Progenitor cell of endocrine pancreas (in vitro differentiated cells): ENCODE measurements around the gene MMS22L. TPM values are rescaled to one million over a fixed set of nuclear protein-coding genes. Genes with fewer than 3 reads are reported as not detected.

Experiments
- DNase-seq: peaks from one replicate; pipeline ENCODE4 v3.0.0; 2021; ENCODE audit warnings: low spot score; ENCODE audit not compliant: unreplicated experiment
- H3K27ac Mint-ChIP-seq: 2 replicates; pipeline ENCODE4 v1.8.0; 2021; ENCODE audit warnings: mild to moderate bottlenecking, moderate library complexity, mixed read lengths
- H3K27me3 Mint-ChIP-seq: 2 replicates; pipeline ENCODE4 v1.8.0; 2021; ENCODE audit warnings: mixed read lengths
- H3K36me3 Mint-ChIP-seq: 2 replicates; pipeline ENCODE4 v1.8.0; 2022; ENCODE audit warnings: mixed read lengths; ENCODE audit not compliant: insufficient read depth
- H3K4me1 Mint-ChIP-seq: 2 replicates; pipeline ENCODE4 v1.8.0; 2021; ENCODE audit warnings: low read depth, mixed read lengths
- H3K4me3 Mint-ChIP-seq: 2 replicates; pipeline ENCODE4 v1.8.0; 2021; ENCODE audit warnings: low read depth, mild to moderate bottlenecking, moderate library complexity, mixed read lengths
- H3K9me3 Mint-ChIP-seq: 2 replicates; pipeline ENCODE4 v1.8.0; 2021; ENCODE audit warnings: low read depth, mixed read lengths
- total RNA-seq: library from RNA; stranded (reverse); gene quantifications from 2 replicates; pipeline ENCODE4 v1.2.1, GENCODE V29; 2021
- TF ChIP-seq, protein P1 (sequence below): fragments of 200-600 bp; sonication (generic); IDR thresholded peaks from one replicate; pipeline ENCODE4 v1.5.0; 2021; ENCODE audit warnings: antibody characterized with exemption, mild to moderate bottlenecking; ENCODE audit not compliant: unreplicated experiment

The MMS22L gene
- total RNA-seq, 1 donor from 2014 or later: 20.2 TPM

DNA sequence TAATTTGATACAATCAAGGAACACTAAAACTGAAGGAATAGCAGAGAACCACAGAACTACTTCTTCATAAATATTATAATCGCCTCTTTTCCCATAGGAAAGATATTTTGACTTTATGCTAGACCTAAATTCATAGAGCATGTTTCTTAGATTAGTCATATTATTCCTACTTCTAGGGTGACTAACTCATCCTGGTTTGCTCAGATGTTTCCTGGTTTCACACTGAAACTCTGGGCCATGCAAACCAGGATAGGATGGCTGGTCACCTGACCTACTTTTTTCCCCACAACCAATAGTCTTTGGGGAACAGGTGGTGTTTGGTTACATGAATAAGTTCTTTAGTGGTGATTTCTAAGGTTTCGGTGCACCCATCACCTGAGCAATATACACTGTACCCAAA is 42.8 kb downstream of the MMS22L start:
- no peak overlapping the region for H3K27ac Mint-ChIP-seq
- no peak overlapping the region for H3K4me3 Mint-ChIP-seq
- peaks cover 43% of the 10 kb centered on the region for H3K36me3 Mint-ChIP-seq
- DNase-seq: no peak
- H3K9me3 Mint-ChIP-seq: peaks cover 19% of the 10 kb centered on the region
- H3K27me3 Mint-ChIP-seq: no peaks in the 10 kb centered on the region
- TF ChIP-seq, protein P1, sequence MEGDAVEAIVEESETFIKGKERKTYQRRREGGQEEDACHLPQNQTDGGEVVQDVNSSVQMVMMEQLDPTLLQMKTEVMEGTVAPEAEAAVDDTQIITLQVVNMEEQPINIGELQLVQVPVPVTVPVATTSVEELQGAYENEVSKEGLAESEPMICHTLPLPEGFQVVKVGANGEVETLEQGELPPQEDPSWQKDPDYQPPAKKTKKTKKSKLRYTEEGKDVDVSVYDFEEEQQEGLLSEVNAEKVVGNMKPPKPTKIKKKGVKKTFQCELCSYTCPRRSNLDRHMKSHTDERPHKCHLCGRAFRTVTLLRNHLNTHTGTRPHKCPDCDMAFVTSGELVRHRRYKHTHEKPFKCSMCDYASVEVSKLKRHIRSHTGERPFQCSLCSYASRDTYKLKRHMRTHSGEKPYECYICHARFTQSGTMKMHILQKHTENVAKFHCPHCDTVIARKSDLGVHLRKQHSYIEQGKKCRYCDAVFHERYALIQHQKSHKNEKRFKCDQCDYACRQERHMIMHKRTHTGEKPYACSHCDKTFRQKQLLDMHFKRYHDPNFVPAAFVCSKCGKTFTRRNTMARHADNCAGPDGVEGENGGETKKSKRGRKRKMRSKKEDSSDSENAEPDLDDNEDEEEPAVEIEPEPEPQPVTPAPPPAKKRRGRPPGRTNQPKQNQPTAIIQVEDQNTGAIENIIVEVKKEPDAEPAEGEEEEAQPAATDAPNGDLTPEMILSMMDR: no peak
- no peaks in the 10 kb centered on the region for H3K4me1 Mint-ChIP-seq

DNA sequence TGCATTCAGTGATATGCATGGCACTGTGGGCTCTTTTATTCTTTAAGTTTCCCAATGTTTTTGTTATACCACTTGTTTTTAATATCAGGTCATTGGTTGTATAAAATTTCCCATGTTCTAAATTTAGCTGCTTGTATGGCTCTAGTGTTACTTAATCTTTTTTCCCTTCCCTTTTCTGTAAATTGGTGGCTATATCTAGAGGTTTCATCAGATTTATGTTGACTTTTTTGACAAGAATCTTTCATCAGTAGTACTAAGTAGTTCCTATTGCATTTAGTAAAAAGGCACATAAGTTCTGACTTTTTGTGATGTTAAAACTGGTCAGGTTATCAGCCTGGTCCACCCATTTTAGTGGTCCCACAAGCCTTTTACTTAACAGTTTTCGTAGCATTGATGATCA is 51.1 kb downstream of the MMS22L start:
- TF ChIP-seq, protein P1: no peak
- no peak for DNase-seq
- H3K4me3 Mint-ChIP-seq: no peak overlapping the region
- H3K9me3 Mint-ChIP-seq: peaks cover 5% of the 10 kb centered on the region
- no peak overlapping the region for H3K27ac Mint-ChIP-seq
- H3K36me3 Mint-ChIP-seq: peaks cover 13% of the 10 kb centered on the region
- no peaks in the 10 kb centered on the region for H3K4me1 Mint-ChIP-seq
- no peaks in the 10 kb centered on the region for H3K27me3 Mint-ChIP-seq

DNA sequence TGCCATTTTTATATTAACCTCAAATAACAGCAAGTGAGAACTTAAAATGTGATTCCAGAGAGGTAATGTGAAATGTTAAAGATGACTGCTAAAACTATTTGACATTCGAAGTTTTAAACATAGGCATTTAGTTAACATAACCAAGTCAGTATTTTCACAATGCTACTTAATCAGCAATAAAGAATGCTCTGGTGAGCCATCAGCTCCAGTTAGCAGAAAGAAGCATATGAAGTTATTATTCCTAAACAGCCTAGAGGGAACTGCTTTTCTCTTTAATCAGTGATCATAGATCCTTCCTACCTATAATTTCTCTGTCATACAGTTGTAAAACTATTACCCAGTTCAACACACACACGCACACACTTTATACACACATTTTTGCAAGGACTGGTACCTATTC is 60.1 kb downstream of the MMS22L start:
- Mint-ChIP-seq H3K4me3 (no peak overlapping the region), H3K9me3 (no peaks in the 10 kb centered on the region), H3K36me3 (peaks cover 2% of the 10 kb centered on the region), H3K27me3 (no peaks in the 10 kb centered on the region), H3K27ac (no peak overlapping the region), H3K4me1 (no peaks in the 10 kb centered on the region)
- DNase-seq: no peak
- TF ChIP-seq, protein P1: no peak

DNA sequence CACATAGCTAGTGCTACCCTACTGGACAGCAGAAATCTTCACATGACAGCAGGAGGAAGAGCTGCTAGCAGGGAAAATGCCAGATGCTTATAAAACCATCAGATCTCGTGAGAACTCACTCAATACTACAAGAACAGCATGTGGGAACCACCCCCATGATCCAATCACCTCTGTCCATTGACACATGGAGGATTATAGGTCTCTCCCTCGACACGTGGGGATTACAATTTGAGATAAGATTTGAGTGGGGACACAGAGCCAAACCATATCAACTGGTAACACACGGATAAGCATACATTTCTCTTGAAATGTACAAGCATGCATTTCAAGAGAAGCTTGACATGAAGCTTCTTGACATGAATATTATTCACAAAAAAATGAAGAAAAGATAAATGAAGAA is 64.1 kb downstream of the MMS22L start:
- peaks cover 3% of the 10 kb centered on the region for H3K4me1 Mint-ChIP-seq
- DNase-seq: no peak
- H3K27ac Mint-ChIP-seq: no peak overlapping the region
- TF ChIP-seq, protein P1: no peak
- H3K27me3 Mint-ChIP-seq: no peaks in the 10 kb centered on the region
- H3K36me3 Mint-ChIP-seq: no peaks in the 10 kb centered on the region
- H3K4me3 Mint-ChIP-seq: no peak overlapping the region
- H3K9me3 Mint-ChIP-seq: no peaks in the 10 kb centered on the region

DNA sequence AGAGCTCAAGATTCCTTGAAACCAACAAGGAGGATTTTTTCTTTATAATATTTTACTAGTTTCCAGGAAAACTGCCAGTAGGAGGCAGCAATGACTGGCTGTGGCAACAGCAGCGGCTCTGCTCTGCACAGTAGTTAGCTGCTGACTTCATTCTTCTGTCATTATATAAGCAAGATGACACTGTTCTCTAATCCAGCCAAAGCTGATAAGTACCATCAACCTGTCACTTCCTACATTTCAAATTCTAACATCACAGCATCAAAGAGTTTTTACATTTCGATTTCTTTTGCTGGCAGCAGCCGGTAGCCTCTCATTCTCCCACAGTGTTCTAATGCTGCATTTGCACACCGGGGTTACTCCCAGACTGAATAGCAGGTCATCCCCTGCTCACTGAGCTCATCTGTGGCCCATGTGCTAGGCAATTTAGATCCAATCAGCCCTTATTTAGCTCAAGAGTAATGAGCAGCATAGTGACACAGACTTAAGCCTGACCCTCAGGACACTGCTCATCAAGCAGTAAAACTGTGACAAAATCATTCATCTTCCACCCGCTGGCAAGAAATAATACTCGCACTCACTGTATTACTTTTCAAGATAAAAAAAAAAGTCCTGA is 67.8 kb downstream of the MMS22L start:
- Mint-ChIP-seq H3K27me3 (no peaks in the 10 kb centered on the region), H3K4me3 (no peak overlapping the region), H3K27ac (peak overlapping the region; percentile 56), H3K36me3 (no peaks in the 10 kb centered on the region), H3K9me3 (no peaks in the 10 kb centered on the region), H3K4me1 (peaks cover 3% of the 10 kb centered on the region)
- DNase-seq: peak; percentile 10
- TF ChIP-seq, protein P1: peak; percentile 59
